Activated CD4-positive, CD25-positive, alpha-beta regulatory T cell (primary cell): ENCODE measurements around the gene ANKH.
"Not testable (repeated sequence)": the region's sequence is repeated elsewhere in the genome, so short reads cannot be mapped to it uniquely, and the experiment has no call there.

ENCODE experiments used
- DNase-seq, 4 experiments: peaks; one replicate each; lab custom pipeline; 2025; lab: John Stamatoyannopoulos, UW

Gene ANKH

DNA sequence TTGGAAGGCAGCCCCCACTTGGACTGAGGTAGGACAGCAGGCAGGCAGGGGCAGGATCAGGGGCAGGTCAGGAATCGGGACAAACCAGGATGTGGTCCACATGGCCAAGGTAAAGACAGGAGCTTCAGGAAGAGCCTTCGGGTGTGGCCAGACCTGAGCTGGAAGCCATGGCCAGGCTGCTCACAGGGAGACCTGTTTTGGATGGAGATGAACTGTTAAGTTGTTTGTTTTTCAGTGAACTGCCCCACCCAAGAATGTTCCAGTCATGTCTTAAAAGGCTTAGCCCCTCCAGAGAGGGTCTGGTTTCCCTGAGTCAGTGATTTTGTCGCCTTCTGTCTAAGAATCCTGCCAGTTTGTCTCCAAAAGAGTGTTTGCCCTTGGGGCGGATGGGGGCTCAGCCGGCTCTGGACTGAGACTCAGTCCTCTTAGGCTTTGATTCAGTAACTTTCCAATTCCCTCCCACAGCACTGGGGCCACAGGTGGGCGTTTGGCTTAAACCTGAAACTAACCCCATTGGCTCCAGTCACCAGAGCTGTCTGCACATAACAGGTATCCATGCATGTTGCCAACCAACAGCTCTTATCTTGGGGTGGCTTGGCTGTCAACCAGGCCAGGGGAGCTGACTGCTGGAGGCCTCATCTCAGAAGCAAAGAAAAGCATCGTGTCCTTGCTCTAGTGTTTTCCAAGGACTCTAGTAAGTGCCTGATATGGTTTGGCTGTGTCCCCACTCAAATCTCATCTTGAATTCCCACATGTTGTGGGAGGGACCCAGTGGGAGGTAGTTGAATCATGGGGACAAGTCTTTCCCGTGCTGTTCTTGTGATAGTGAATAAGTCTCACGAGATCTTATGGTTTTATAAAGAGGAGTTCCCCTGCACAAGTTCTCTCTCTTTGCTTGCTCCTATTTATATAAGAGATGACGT is 11.3 kb upstream of the ANKH start:
- DNase-seq = no peak

DNA sequence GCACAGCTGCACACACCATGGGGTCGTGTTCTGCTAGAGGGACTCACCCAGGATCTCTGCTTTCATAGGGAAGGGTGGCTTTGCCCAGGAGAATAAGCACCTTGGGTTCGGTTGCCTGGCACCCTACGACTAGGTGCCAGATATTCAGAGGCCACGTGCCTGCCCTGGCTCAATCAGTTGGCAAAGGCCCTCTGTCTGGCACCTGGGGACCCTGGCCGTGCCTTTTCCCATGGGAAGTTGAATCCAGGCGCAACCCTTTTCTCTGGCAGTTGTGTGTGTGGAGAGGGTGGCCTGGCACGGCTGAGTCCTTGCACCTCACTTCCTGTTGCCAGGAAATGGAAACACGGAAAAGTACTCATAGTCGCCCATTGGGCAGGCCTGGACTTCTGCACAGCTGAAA is 10.2 kb upstream of the ANKH start:
- no peak for DNase-seq

DNA sequence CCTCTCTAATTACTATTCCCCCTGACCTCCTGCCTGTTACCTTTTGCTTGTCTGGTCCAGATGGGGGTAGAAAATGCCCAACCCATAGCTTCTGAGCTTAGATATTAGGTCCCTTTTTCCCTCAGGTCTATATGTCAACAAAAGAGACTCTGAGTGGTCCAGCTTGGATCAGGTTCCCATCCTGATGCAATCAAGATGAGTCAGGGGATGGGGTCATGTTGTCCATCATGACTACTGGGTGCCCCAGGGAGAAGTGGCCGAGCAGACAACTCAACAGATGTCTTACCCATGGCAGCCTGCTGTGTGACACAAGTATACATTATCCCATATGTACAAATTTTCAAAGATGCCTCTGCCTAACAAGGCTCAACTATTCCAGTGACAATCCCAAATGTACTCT is 9.1 kb upstream of the ANKH start:
- no peak for DNase-seq

DNA sequence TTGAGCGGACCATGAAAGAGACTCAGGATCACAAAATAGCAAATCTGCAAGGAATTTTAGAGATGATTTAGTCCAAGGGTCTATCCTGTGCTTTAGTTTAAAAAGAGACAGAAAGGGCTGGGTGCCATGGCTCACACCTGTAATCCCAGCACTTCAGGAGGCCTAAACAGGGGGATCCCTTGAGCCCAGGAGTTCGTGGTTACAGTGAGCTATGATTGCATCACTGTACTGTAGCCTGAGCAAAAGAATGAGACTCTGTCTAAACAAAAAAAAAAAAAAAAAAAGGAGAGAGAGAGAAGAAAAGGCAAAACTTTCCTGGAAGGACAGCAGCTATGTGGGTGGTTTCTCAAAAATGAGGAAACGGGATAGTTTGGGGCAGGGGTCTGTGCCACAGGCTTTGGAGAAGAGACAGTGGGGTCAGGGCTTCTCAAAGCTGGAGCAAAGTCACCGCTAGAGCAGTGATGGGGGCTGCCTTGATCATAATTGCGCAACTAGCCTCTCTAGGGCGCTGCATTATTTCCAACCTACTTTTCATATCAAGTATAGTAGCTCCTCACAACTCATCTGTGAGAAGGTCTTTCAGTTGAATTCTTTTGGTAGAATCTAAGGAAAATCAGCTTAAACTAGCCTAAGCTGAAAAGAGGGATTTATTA is 8.5 kb upstream of the ANKH start:
- no peak for DNase-seq

DNA sequence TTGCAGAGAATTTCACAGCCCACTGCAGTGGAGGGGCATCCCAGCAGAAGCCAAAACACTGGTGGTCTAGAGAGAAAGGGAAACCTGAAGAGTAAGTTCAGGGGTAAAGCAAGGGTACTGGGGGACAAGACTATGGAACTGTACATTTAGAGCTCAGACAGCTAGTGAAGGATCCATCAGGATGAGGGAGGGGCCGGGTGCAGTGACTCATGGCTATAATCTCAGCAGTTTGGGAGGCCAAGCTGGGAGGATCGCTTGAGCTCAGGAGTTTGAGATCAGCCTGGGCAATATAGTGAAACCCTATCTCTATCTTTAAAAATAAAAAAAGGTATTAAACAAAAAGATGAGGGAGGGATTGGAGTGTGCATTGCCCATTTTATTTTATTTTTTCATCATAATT is 7.8 kb upstream of the ANKH start:
- no peak for DNase-seq

DNA sequence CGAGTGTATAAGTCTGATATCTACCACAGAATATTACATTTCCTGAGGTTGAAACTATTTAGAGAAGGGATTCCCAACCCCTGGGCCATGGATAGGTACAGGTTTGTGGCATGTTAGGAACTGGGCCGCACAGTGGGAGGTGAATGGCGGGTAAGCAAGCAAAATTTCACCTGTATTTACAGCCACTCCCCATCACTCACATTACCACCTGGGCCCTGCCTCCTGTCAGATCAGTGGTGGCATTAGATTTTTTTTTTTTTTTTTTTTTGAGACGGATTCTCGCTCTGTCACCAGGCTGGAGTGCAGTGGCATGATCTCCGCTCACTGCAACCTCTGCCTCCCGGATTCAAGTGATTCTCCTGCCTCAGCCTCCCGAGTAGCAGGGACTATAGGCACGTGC is 6.6 kb upstream of the ANKH start:
- not testable (repeated sequence) for DNase-seq

DNA sequence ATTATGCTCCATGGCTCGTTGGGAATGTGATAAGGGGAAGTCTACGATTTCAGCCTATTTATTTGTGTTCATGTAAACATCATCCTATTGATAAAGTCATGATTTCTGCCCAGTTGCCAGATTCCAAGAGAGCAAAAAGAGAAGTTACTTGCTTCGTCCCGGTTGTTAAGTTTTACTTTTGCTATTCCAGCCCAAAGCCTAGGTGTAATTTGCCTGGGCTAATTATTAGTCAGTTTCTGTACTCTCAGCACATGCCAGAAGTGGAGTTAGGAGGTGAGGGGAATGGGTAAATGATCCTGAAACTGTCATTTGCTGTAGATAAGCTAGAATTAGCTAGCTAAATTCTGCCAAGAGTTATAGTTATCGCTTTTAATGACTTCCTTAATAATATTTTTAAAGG is 4.5 kb upstream of the ANKH start:
- DNase-seq = no peak

DNA sequence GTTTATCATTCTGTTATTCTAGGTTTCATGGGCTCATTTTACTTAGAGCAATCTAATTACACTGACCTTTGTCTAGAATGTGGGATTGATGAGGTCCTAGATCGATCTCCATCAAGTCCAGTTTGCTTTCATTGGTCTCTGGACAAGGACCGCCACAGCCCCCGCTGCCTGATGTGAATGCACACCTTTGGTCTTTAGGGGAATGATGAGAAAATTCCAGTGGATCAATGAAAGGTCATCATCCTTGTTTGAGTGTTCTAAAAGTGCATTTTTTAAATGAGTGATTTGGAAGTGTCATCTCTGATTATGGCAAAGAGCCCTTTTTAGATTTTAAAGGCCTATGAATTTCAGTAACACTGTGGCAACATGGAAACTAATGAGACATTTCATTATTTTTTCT is 2.2 kb upstream of the ANKH start:
- no peak for DNase-seq

DNA sequence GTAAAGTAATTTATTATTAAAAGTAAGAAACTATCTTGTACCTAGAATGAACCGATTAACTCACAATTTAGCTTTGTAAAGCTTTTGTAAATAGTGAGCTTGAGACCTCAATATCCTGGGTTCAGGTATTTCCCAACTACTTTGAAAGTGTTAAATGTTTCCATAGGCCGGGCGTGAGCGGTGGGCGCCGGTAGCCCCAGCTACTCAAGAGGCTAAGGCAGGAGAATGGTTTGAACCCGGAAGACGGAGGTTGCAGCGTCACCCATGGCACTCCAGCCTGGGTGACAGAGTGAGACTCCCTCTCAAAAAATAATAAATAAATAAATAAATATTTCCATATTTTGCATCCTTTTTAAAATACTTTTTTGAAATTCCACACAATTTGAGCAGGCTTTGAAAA is 1.5 kb upstream of the ANKH start:
- DNase-seq = no peak

DNA sequence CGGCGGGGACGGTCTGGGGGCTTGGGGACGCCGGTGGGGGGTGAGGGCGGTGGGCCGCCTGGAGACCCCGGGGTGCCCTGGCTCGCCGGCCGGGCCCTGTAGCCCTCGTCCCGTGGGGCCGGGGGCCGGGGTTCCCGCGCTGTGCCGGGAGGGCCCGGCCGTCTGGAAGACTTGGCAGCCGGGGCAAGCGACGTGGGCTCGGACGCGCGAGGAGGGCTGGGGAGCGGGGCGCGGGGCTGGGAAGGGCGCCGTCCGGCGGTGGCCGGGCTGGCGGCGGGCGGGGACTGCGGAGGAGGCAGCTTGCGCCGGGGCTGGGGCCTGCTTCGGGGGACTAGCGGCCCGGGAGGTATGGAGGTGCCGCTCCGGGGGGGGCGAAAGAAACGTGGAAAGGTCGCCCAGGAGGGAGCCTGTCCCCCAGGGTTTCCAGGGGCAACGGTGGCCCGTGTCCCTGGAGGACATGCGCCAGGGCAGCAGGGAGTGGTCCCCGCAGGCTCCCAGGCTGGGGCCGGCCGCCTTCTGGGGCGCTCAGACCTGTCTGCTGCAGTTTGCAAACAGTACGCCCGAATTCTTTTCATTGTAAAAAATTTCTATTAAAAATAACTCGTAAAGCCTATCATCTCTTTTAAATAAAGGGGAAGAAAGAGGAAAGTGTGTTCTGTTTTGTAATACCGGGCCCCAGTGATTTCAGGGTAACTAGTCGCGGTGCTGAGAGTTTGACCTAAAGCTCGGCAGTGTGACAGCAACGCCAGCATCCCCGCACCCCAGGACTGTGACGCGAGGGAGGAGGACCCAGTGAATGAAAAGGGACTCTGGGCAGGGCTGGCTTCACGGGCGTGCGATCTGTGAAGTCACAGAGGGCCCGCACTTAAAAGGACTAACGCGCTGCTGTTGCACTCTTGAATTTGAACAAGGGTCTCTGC is 752 bp upstream of the ANKH start:
- peak; percentile 19 to 36 (median 28) for DNase-seq

DNA sequence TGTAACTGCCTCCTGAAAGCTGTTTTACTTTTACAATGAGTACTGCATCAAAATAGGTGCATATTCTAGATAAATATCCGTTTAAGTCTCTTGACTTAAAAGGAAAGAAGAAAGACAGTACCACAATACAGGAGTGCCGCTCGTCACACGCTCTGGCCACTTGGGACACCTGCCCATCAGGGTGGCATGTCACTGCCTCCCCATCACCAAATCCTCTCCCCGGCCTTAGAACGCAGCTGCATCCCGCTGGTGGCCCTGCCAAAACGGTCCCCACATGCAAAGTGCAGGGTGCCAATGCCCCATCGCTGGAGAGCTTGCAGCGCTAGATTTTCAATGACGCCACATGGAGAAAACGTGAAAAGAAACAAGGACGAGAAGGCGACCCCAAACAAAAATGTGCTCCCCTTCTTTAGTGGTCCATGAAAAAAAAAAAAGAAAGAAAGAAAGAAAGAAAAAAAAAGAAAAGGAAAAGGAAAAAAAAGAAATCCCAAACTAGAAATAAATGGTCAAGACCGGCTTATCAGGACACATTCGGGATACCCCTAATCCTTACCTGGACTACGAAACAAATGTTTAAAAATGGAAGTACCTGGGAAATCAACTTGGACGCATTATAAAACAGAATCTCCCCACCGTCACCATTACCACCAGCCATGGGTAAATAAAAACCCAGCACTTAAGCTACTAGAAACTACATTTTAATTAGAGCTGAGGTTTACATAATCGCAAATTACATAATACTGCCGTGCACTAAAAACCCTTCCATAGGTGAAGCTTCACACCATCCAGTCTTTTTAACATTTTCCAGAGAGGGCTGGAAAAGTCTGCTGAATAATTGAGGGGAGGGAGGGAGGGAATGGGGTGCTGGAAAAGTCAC is 1.0 kb downstream of the ANKH start:
- peak; percentile 44 to 55 (median 48) for DNase-seq

DNA sequence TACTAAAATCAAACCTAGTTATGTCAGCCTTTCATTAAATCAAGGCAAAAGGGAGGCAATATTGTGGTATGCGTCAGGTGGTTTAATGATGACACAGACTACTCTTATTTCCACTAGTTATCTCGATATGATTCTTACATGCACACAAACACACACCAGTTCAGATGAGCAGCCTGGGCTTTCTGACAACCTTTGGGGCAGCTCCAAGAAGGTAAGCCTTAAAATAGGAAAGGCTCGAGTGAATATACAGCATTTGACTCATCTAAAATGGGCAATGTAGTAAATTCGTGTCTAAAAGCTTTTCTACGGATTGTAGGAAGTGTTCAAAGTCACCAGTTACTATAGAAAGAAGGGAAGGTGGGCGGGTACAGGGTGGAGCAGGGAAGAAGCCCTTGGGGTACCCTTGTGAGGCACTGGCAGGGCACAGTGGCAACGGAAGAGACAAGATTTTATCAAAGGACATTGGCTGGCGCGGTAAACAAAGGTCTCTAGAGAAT is 1.9 kb downstream of the ANKH start:
- DNase-seq = peak in 1 of 4 experiments; percentile 8

DNA sequence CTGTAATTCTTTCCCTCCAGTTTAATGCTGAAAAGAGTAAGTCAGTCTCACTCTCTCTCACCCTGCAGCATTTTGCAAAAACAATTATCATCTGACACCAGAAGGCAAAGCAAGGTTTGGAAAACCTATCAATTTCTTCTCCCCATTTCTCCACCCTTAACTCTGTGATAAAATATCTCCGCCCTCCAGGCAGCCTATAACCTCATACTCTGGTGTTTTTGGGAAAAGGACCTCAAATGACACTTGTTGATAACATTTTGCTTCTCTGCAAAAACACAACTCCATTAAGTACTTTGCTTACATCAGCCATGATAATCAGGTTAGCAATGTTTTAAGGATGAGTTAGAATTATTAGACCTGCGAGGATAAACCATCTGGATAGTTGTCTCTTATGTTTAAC is 2.3 kb downstream of the ANKH start:
- no peak for DNase-seq

DNA sequence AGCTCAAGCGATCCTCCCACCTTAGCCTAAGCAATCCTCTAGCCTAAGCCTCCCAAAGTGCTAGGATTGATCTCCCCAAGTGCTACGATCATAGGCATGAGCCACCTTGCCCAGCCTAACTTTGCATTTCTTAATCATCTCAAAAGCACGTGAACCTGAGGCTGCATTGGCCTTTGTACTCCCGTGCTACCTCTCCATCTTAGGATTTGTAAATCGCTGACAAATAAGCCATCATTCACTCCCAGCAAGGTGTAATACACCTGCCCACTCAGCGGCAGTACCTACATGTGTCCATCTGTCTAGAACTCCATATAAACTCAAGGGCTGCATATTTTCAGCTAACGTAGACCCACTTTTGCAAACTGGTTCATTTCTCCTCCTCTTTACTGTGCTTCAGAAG is 2.8 kb downstream of the ANKH start:
- no peak for DNase-seq

DNA sequence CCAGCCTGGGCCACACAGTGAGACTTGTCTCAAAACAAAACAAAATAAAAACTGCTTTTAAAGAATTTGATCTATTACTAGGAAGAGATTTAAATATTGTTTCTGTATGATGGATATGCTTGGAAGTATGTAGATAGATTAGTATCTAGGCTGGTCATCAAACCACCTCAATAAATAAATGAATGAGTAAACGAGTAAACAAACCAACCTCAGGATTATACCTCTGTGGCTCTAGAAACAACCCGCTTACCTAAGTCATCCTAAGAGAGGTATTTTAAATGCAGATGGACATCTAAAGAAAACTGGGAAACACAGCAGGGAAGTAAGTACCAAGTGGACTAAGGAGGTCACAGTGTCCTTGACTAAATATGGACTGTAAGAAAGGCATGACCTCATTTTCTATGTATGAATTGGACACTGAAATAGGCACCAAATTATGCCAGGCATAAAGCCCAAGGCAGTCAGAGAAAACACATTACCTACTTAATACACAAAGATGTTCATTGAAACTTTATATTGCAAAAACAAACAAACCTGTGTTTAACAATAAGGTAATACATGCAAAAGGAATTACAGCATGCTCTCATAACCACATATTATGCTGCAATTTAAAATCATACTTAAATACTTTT is 7.3 kb downstream of the ANKH start:
- DNase-seq = no peak

DNA sequence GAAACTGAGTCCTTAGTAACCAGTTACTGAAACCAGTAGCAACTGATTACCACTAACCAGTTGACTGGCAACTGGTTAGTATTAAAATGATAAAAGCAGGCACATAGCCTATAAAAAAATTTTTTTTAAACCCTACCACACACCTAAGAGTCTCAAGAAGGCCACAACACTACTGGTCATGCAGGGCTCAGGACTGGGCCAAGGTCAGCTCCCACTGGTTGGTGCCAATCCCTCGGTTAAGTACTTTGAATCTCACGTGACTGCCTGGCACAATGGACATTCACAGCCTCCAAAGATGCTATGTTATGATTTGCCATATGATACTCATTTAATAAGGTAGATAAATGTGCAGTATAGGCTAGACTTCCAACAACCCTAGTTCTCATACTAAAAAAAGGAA is 8.5 kb downstream of the ANKH start:
- DNase-seq = no peak

DNA sequence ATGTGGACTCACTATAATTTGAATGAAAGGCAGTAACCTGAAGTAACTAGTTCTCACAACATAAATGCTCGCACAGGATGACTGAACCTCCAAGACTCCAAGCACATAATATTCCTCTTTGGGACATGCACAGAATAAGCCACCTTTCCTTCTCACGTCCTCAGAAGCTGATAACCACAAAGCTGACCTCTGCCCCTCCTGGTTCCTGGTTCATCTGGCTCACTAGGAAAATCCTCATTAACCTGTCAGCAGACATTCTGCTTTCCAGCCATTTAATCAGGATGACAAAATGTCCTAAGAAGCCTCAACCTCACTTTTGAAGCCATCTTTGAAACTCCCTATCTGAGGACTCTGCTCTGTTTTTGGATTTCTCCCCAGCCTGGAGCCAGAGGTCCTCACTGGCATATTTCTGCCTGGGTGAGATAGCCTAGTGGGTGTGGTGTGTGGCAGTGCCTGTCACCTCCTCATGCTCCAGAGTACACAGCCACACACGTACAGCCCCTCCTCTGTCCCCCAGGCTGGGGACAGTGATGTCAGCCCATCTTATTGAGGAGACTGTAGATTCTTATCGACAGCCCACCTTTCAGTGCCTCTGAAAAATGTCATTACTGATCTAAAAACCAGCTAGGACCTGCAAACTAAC is 10.3 kb downstream of the ANKH start:
- no peak for DNase-seq

DNA sequence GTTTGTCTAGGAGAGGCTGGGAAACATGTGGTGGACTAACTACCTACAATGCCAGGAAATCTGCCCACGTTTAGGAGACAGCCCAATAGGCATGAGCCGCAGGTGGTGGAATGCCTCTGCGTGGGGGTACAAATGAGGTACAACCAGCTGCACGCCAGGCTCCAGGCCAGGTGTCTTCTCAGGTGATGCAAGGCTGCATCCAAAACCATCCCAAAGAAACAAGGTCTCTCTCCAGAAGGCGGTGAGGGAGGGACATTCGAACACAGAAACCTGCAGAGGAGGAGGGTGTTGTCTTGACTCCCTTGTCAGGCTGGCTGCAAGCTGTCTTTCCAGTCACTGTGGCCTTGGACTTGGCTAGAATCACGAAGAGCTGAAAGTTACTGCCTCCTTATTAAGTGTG is 11.6 kb downstream of the ANKH start:
- DNase-seq = no peak

DNA sequence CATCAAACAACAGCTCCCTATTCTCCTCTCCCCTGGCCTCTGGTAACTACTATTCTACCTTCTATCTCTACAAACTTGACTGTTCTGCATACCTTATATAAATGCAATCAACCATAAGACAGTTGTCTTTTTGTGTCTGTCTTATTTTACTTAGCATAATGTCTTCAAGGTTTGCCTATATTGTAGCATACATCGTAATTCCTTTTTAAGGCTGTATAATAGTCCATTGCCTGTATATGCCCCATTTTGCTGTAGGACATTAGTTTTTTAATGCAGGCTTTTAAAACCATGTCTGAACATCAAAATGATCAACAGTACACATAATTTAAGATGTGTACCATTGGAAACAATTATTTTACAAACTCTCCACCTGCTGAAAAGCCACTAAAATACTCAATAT is 12.4 kb downstream of the ANKH start:
- DNase-seq = no peak

DNA sequence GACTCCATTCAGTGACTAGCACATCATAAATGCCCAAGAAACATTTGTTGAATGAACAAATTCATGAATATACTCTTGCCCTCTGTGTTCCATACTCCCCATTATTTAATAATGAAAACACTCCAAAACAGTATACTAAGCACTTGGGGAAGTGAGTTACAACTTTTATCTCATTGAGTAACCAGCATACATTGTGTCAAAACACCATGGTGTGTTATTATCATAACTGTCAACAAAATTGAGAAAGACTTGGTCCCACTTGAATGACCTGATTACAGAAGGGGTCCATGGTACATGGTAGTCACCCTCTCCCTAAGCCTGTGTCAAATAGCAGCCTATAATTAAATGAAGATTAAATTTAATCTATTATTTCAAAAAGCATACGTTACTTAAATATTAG is 16.2 kb downstream of the ANKH start:
- DNase-seq = no peak
